ENCODE results near the gene CACNG4. TPM values are rescaled to one million over a fixed set of nuclear protein-coding genes. Genes with fewer than 3 reads are reported as not detected.

CACNG4 gene
- total and polyA plus RNA-seq, 9 of the 15 experiments (the other 6 are each of a cell fraction or from before 2014, with no cell fraction given) = 0.07 TPM; not detected in 8

- ChIA-PET CTCF (ENCODE audit: low intra/inter-chr PET ratio) (no interaction called here), POLR2A (interaction anchor here (1.0 kb wide), 1 partner anchor 10 kb away, joined by 3 read pairs; no protein-coding TSS in a partner anchor)
- H3K9ac ChIP-seq (ENCODE audit: insufficient read depth in 1 of 2, low read depth in 2 of 2, low read length in 2 of 2) = no peak overlapping the region
- DNase-seq (ENCODE audit: extremely low read depth in 1 of 4, low spot score in 3 of 4) (no peak), ATAC-seq (no peak), FAIRE-seq (no peak)
- no peaks in the 10 kb centered on the region for H3K79me2 ChIP-seq (ENCODE audit: control insufficient read depth, insufficient read depth, low read length)
- no peaks in the 10 kb centered on the region for H4K20me1 ChIP-seq (replicated peaks; ENCODE audit: control insufficient read depth, insufficient read depth, low read length)
- no peak overlapping the region for H2AFZ ChIP-seq (ENCODE audit: low read depth, low read length)
- intact Hi-C loops (cut with micrococcal nuclease) = no loop called here
- no peaks in the 10 kb centered on the region; the same call in 2 of the 3 replicates for H3K36me3 ChIP-seq (ENCODE audit: control insufficient read depth, insufficient read depth, low read length)
- no TSS peak for BruUV-seq (replicated peaks)
- peaks cover 16 to 32% of the 10 kb centered on the region in 2 experiments; a peak in 4 of 5 replicates for H3K27me3 ChIP-seq (ENCODE audit: control insufficient read depth in 2 of 2, insufficient read depth in 2 of 2, low read length in 2 of 2)
- no peak overlapping the region for H3K27ac ChIP-seq (ENCODE audit: extremely low read depth, low read depth, low read length)
- H3K9me1 ChIP-seq (ENCODE audit: control insufficient read depth, insufficient read depth, low read length) = no peaks in the 10 kb centered on the region
- peaks cover 0 to 6% of the 10 kb centered on the region in 2 experiments; a peak in 1 of 5 replicates for H3K4me1 ChIP-seq (replicated peaks in 1 of 2; ENCODE audit: control insufficient read depth in 2 of 2, insufficient read depth in 2 of 2, low read length in 2 of 2)
- H3K4me2 ChIP-seq (ENCODE audit: insufficient read depth, low read length) = no peak overlapping the region
- 14% methylated on average over 6 of the region's 6 CpGs for WGBS (ENCODE audit: insufficient coverage, low coverage, missing lambda C conversion rate)
- TF ChIP-seq ZNF57 (CRISPR knock-in tag; IDR thresholded peaks at IDR 0.05) = no peak
- TF ChIP-seq PREB (CRISPR knock-in tag; IDR thresholded peaks at IDR 0.05) = no peak
- TF ChIP-seq MECOM (CRISPR knock-in tag; IDR thresholded peaks at IDR 0.05) = no peak
- no peak for TF ChIP-seq HNRNPL (IDR thresholded peaks at IDR 0.05; ENCODE audit: low read depth, low read length)
- no peak for TF ChIP-seq SMARCC2 (IDR thresholded peaks at IDR 0.05; ENCODE audit: low read depth)
- TF ChIP-seq ZNF408 (CRISPR knock-in tag; IDR thresholded peaks at IDR 0.05; ENCODE audit: low read depth) = no peak
- no peak for TF ChIP-seq MCM5 (IDR thresholded peaks at IDR 0.05; ENCODE audit: low read depth)
- TF ChIP-seq ILK (tag; IDR thresholded peaks at IDR 0.05; ENCODE audit: borderline replicate concordance, low read depth) = no peak
- no peak for TF ChIP-seq ZNF589 (CRISPR knock-in tag; IDR thresholded peaks at IDR 0.05; ENCODE audit: low read depth)
- TF ChIP-seq WHSC1 (IDR thresholded peaks at IDR 0.05; ENCODE audit: low read length) = no peak
- no peak for TF ChIP-seq ZNF76 (CRISPR knock-in tag; IDR thresholded peaks at IDR 0.05; ENCODE audit: borderline replicate concordance)
- TF ChIP-seq XRCC4 (IDR thresholded peaks at IDR 0.05; ENCODE audit: extremely low read depth, insufficient read depth, insufficient read length) = no peak
- no peak for TF ChIP-seq TBP (optimal IDR thresholded peaks at IDR 0.05; ENCODE audit: low read depth, low read length)
- TF ChIP-seq NFRKB (IDR thresholded peaks at IDR 0.05; ENCODE audit: low read depth) = no peak
- no peaks in the 10 kb centered on the region for H3K9me3 ChIP-seq (replicated peaks; ENCODE audit: control insufficient read depth, insufficient read depth, low read depth, low read length)
- no peak overlapping the region for H3K4me3 ChIP-seq
- in situ Hi-C loops (cut with MboI) = no loop called here
These were observed 94.9 kb downstream of the CACNG4 start for GRCh38 chr17:67059372-67059771.

Measured in K562 (cell line).